Heart right ventricle (tissue), 16 donors: ENCODE results near the gene ECT2L. TPM values are rescaled to one million over a fixed set of nuclear protein-coding genes. Genes with fewer than 3 reads are reported as not detected.
A peak's percentile ranks its signal among the peaks of the same experiment; 100 is the strongest.

Experiments
- ATAC-seq, 8 donors: fragments of 200-7000 bp; cut with Tn5 transposase; one replicate each; pipeline ENCODE4 v1.9.1; 2020; ENCODE audit warnings: mild to moderate bottlenecking in 8 of 8, moderate library complexity in 8 of 8, moderate number of reproducible peaks in 1 of 8
- DNase-seq, 2 donors: peaks; one replicate each; pipeline ENCODE4 v3.0.0-alpha.2; 2020
- H3K27ac ChIP-seq, 10 donors: fragments of 200-600 bp; sonication (generic) in 2 of 10; one replicate each; pipeline versions ENCODE4 v1.5.0 to v1.8.0; 2020 to 2022; ENCODE audit warnings: mild to moderate bottlenecking in 3 of 10
- H3K27me3 ChIP-seq, 7 donors: fragments of 200-600 bp; one replicate each; pipeline ENCODE4 v1.8.0; 2021 to 2022; ENCODE audit warnings: mild to moderate bottlenecking in 2 of 7
- H3K36me3 ChIP-seq, 9 donors: fragments of 200-600 bp; sonication (generic) in 1 of 9; one replicate each; pipeline versions ENCODE4 v1.5.0 to v1.8.0; 2020 to 2022; ENCODE audit warnings: mild to moderate bottlenecking in 2 of 9
- H3K4me1 ChIP-seq, 9 donors: fragments of 200-600 bp; sonication (generic) in 1 of 9; one replicate each; pipeline versions ENCODE4 v1.5.0 to v1.8.0; 2020 to 2022; ENCODE audit warnings: mild to moderate bottlenecking in 4 of 9
- H3K4me3 ChIP-seq, 10 donors: fragments of 200-600 bp; sonication (generic) in 2 of 10; one replicate each; pipeline versions ENCODE4 v1.5.0 to v1.8.0; 2020 to 2022; ENCODE audit warnings: mild to moderate bottlenecking in 7 of 10, moderate library complexity in 2 of 10
- H3K9me3 ChIP-seq, 11 donors: fragments of 200-600 bp in 10 of 11; sonication (generic) in 2 of 11; one replicate each; pipeline versions ENCODE4 v1.5.0 to v1.8.0; 2013 to 2022; ENCODE audit warnings: mild to moderate bottlenecking in 2 of 11, control low read depth in 1 of 11, moderate library complexity in 1 of 11
- WGBS, 2 donors: extraction: QIAGEN DNeasy Blood & Tissue Kit; methylation state at CpG; one replicate each; pipeline ENCODE4 v1.1.7; 2013; ENCODE audit warnings: inconsistent platforms in 1 of 2; 5-methylcytosine and 5-hydroxymethylcytosine counted together
- intact Hi-C, 10 donors: fragments of 100-400 bp; cut with DNase I; formaldehyde crosslinking; loops; one replicate each; pipeline versions ENCODE4 v1.11.1 to v1.14.2; 2022
- polyA plus RNA-seq, 2 donors: library from polyadenylated mRNA; stranded (reverse); fragments of 200-250 nt; gene quantifications; one replicate each; pipeline ENCODE4 v1.2.3, GENCODE V29; 2013
- total RNA-seq, 10 donors: library from RNA; stranded (reverse); fragmentation: NEBNext Ultra II Directional in 3 of 10; extraction: Animal tissue kit (Norgen Biotek cat#: 25700) in 3 of 10; gene quantifications; one replicate each; pipeline versions ENCODE4 v1.2.1 to v1.2.4, GENCODE V29; 2021 to 2023
- TF ChIP-seq, protein P1 (sequence below), 9 donors: fragments of 200-600 bp; sonication (generic) in 2 of 9; IDR thresholded peaks; one replicate each; pipeline versions ENCODE4 v1.5.0 to v1.8.0; 2021 to 2022; ENCODE audit warnings: antibody characterized with exemption in 9 of 9, mild to moderate bottlenecking in 5 of 9, moderate library complexity in 1 of 9
- donor health status: Arrhythmogenic right ventricular cardiomyopathy.
- donor health status: ischemic (EF 13 %, LVEDD 7.1; RV severe dilation, severe dysfunction).
- donor health status: healthy with polysubstance abuse.
- donor health status: DM: no; HTN: yes; CAD: no.
- donor health status: DM: no; HTN: no; CAD: no.
- donor health status: ischemic (EF 25% LVEDD 6.9; RV normal size, moderate dysfunction).
- donor health status: ischemic (EF 25% LVEDD 5.7; RV mildly dilated, moderate dysfunction).
- donor health status: healthy.
- donor health status: DM: yes; HTN: yes; CAD: no.
- donor health status: Ischemic cardiomyopathy.
- donor health status: ischemic (EF 35%, LVEDD 5.7; RV mildly dilated, moderate dysfunction).
- donor health status: nonischemic (EF 11% LVEDD 7.7; RV severe dilation, severe dysfunction).
- donor health status: DM: yes; HTN: yes; CAD: no.
- donor health status: PGD.
- donor health status: ischemic (EF 29% LVEDD 5.4; RV normal size, mild dysfunction).
- donor health status: nonischemic (EF 23%, LVEDD 6.1; RV moderate dilation, normal function).

ECT2L gene
- total and polyA plus RNA-seq, 12 donors, result 0.28 to 9.9 (median 3.0) TPM

DNA sequence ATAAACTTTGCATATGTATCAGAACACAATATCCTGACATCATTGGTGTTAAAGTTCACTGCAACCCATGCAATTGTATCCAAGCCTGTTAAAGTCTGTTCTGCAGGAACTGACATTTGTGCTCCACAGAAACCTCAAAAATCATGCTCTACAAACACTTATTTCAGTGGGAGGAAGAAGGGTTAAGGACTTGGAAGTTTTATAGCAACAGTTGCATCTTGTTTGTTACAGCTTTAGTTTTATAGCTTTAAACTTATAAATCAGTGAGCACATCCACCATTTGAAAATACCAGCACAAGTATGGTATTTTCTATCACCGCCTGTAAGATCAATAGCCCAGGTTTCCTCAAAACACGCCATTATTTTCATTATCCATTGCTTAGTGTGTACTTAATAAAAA, 884 bp downstream of the ECT2L start:
- Histone ChIP-seq H3K36me3 (peaks cover 0 to 18% (median 0%) of the 10 kb centered on the region in 9 donors), H3K27me3 (peaks cover 0 to 9% (median 0%) of the 10 kb centered on the region in 7 donors), H3K9me3 (no peaks in the 10 kb centered on the region), H3K4me1 (peaks cover 0 to 15% (median 6%) of the 10 kb centered on the region in 9 donors), H3K4me3 (peak overlapping the region in 7 of 10 donors; percentile 43 to 67 (median 57)), H3K27ac (peak overlapping the region in 5 of 10 donors; percentile 54 to 89 (median 87))
- no peak for DNase-seq
- no peak for ATAC-seq
- TF ChIP-seq, protein P1, sequence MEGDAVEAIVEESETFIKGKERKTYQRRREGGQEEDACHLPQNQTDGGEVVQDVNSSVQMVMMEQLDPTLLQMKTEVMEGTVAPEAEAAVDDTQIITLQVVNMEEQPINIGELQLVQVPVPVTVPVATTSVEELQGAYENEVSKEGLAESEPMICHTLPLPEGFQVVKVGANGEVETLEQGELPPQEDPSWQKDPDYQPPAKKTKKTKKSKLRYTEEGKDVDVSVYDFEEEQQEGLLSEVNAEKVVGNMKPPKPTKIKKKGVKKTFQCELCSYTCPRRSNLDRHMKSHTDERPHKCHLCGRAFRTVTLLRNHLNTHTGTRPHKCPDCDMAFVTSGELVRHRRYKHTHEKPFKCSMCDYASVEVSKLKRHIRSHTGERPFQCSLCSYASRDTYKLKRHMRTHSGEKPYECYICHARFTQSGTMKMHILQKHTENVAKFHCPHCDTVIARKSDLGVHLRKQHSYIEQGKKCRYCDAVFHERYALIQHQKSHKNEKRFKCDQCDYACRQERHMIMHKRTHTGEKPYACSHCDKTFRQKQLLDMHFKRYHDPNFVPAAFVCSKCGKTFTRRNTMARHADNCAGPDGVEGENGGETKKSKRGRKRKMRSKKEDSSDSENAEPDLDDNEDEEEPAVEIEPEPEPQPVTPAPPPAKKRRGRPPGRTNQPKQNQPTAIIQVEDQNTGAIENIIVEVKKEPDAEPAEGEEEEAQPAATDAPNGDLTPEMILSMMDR (IDR thresholded peaks at IDR 0.05), result no peak
- intact Hi-C loops, result no loop called here
- WGBS, 2 donors, result 87 to 93% methylated on average over 2 of the region's 2 CpGs

DNA sequence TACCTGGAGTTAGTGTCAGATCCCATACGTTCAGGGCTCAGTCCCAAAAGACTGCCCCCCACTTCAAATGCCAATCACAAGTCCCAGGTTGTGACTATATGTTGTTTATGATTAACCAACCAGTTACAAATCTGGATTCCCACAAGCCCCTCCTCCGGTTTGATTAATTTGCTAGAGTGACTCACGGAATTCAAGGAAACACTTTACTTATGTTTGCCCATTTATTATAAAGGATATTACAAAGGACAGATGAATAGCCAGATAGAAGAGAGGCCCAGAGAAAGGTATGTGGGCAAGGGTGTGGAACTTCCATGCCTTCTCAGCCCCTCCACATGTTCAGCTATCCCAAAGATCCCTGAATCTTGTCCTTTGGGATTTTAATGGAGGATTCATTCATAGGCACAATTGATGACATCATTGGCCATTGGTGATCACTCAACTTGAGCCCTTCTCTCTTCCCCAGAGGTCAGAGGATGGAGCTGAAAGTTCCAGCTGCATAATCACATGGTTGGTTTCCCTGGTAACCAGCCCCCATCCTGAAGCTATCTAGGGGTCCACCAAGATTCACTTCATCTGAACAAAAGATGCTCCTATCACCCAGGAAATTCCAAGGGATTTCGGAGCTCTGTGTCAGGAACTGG, 2.0 kb downstream of the ECT2L start:
- 89 to 90% methylated on average over 4 of the region's 4 CpGs for WGBS, 2 donors
- Histone ChIP-seq H3K27me3 (peaks cover 0 to 9% (median 0%) of the 10 kb centered on the region in 7 donors), H3K4me3 (no peak overlapping the region), H3K9me3 (no peaks in the 10 kb centered on the region), H3K36me3 (peaks cover 0 to 7% (median 0%) of the 10 kb centered on the region in 9 donors), H3K4me1 (peaks cover 0 to 15% (median 6%) of the 10 kb centered on the region in 9 donors), H3K27ac (no peak overlapping the region)
- no peak for ATAC-seq
- TF ChIP-seq, protein P1 (IDR thresholded peaks at IDR 0.05), result no peak
- intact Hi-C loops, result no loop called here
- DNase-seq, result no peak

DNA sequence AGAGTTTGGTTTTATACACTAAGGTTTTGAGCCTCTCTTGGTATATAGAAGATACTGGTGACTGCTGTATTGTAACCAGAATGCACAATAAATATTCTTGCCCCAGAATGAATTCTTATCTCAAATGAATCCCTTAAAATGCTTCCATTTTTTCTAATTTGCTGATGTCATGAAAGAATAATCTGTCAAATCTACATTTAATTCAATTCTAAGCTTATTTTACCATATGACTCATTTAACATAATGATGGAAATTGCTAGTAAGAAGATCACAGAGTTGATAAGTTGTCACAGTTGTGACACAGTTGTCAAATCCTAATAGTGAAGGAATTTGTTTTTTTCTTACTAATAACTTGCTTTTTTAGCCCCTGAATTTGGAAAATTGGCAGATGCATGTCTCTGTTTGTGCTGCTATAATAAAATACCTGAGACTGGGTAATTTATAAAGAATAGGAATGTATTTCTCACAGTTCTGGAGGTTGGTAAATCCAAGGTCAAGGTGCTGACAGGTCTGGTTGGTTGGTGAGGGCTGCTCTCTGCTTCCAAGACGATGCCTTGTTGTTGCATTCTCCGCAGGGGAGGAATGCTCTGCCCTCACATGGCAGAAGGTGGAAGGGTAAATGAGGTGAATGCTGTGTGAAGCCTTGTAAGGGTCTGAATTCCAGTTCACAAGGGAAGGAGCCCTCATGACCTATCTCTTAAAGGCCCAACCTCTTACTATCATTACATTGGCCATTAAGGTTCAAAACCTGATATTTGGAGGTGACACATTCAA, 4.7 kb downstream of the ECT2L start:
- no peaks in the 10 kb centered on the region for H3K9me3 ChIP-seq
- peaks cover 0 to 8% (median 0%) of the 10 kb centered on the region in 7 donors for H3K27me3 ChIP-seq
- H3K4me3 ChIP-seq, result no peak overlapping the region
- no peak overlapping the region for H3K27ac ChIP-seq
- peaks cover 0 to 30% (median 15%) of the 10 kb centered on the region in 9 donors for H3K4me1 ChIP-seq
- intact Hi-C loops, result no loop called here
- ATAC-seq (no peak), DNase-seq (no peak)
- TF ChIP-seq, protein P1 (IDR thresholded peaks at IDR 0.05), result no peak
- 55 to 77% methylated on average over 2 of the region's 2 CpGs for WGBS, 2 donors
- H3K36me3 ChIP-seq, result no peaks in the 10 kb centered on the region

DNA sequence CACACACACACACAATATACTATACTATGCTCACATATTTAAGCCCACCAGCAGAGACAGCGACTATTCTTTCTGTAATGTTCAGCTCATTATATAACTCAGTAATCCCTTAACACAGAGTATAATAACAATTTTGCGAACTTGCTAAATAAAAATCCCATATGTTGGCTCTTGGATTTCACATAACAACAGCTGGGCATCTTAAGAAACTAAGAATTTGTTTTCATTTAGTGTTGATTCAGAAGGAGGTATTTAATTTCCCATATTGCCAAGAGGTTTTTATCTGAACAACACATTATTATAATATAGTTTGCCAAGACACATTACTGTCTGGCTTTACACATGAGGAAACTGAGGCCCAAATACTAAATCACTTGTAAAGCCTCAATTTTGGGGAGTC, 7.4 kb downstream of the ECT2L start:
- H3K4me1 ChIP-seq, result peaks cover 0 to 18% (median 12%) of the 10 kb centered on the region in 9 donors
- 74 to 85% methylated on average over 2 of the region's 2 CpGs for WGBS, 2 donors
- no peaks in the 10 kb centered on the region for H3K27me3 ChIP-seq
- H3K36me3 ChIP-seq, result no peaks in the 10 kb centered on the region
- peak overlapping the region in 7 of 10 donors; percentile 5 to 62 (median 45) for H3K27ac ChIP-seq
- ATAC-seq (no peak), DNase-seq (no peak)
- no peaks in the 10 kb centered on the region for H3K9me3 ChIP-seq
- H3K4me3 ChIP-seq, result no peak overlapping the region
- TF ChIP-seq, protein P1 (IDR thresholded peaks at IDR 0.05), result no peak
- intact Hi-C loops, result no loop called here
